ENCODE measurements around the gene LRRC47.

DNA sequence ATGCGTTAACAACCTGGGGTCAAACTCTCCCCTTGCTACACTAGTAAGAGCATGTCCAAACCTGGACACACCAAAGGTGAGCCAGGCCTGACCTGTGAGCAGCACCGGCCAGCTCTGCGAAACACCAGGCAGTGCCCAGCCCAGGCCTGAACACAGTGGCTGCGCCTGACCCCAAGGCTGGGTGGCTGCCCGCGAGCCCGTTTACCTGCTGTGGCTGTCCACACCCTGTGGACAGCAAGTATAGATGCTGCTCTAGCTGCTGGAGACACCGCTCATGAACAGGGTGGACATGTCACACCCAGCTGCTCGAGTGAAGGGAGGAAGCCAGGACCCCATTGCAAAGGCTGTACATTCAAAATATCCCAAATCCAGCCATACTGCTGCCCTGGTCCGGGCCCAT lies 51.7 kb downstream of the LRRC47 start:
- TF ChIP-seq EZH2 (IDR thresholded peaks at IDR 0.05; ENCODE audit: low read depth, low read length, severe bottlenecking) = no peak
- TF ChIP-seq CTCF (IDR thresholded peaks at IDR 0.05; ENCODE audit: control extremely low read depth in 1 of 3, insufficient read depth in 1 of 3, low read depth in 1 of 3, low read length in 3 of 3) = no peak
- no peak for TF ChIP-seq YY1 (IDR thresholded peaks at IDR 0.05; ENCODE audit: low read depth, low read length)

Data from H1 (cell line).